Caki2 (cell line): ENCODE measurements around the gene RIPPLY1. TPM values are rescaled to one million over a fixed set of nuclear protein-coding genes. Genes with fewer than 3 reads are reported as not detected.
"Not testable (repeated sequence)": the region's sequence is repeated elsewhere in the genome, so short reads cannot be mapped to it uniquely, and the experiment has no call there.

Experiments used
- DNase-seq: peaks from one replicate; pipeline ENCODE4 v3.0.0-alpha.2; 2015; ENCODE audit warnings: low read depth
- in situ Hi-C: cut with HindIII; loops from 2 replicates; pipeline ENCODE4 v1.10.0; 2016; ENCODE audit warnings: low sequenced_read_pairs, low pct_unique_long_range_greater_than_20kb, mixed read lengths
- total RNA-seq: library from RNA; depleted of rRNA; stranded (reverse); fragments of >200 nt; shearing (Covaris generic); gene quantifications from 2 replicates; pipeline ENCODE4 v1.2.3, GENCODE V29; 2014; ENCODE audit warnings: low replicate concordance; rRNA removed

Gene RIPPLY1
- total RNA-seq, 1 experiment from 2014 or later = not detected

DNA sequence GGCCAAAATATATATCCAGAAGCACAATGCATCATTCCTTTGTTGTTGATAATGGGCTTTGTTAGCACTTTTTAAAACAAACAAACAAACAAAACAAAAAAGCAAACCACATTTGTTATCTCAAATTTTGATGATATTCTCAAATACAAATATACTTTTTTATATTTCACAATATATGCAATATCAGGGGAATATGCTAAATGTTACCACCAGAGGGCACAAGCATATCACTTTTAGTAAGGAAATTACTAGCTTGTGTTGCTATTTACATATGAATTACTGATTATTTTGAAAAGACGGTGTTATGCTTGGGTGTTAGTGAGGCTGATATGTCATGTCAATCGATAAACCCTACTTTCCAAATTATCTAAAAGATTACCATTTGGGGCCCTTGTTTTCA lies 29.1 kb downstream of the RIPPLY1 start:
- no peak for DNase-seq
- in situ Hi-C loops = no loop called here

DNA sequence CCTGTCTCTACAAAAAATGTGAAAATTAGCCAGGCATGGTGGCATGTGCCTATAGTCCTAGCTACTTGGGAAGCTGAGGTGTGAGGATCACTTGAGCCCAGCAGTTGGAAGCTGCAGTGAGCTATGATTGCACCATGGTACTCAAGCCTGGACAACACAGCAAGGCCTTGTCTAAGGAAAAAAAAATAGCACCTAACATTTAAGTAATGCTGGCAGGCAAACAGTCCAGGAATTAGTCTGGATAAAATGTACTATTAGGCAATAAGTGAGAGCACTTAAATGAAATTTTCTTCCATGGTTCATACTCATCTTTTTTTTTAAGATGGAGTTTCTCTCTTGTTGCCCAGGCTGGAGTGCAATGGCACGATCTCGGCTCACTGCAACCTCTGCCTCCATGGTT lies 30.3 kb downstream of the RIPPLY1 start:
- DNase-seq, in situ Hi-C loops: not testable (repeated sequence)

GRCh38 chrX:106863697-106864096 lies 39.4 kb downstream of the RIPPLY1 start:
- DNase-seq = no peak
- in situ Hi-C loops = no loop called here

GRCh38 chrX:106862972-106863688 lies 40.0 kb downstream of the RIPPLY1 start:
- no peak for DNase-seq
- in situ Hi-C loops = no loop called here

Other genes with a start within 250 kb of the RIPPLY1 start
- gene RNF128, start 176.6 kb downstream of the RIPPLY1 start, total RNA-seq = 10.6 and 13.0 TPM in 2 replicates
- 5.0 and 6.2 TPM in 2 replicates for gene TBC1D8B, start 100.7 kb downstream of the RIPPLY1 start, total RNA-seq
- gene CLDN2, start 17.1 kb upstream of the RIPPLY1 start, total RNA-seq = 23.0 and 26.3 TPM in 2 replicates
- 5.3 and 6.8 TPM in 2 replicates for gene MORC4, start 96.9 kb upstream of the RIPPLY1 start, total RNA-seq
- 14.8 and 16.7 TPM in 2 replicates for gene RBM41, start 215.5 kb upstream of the RIPPLY1 start, total RNA-seq